ENCODE results near the gene PRELID1.

DNA sequence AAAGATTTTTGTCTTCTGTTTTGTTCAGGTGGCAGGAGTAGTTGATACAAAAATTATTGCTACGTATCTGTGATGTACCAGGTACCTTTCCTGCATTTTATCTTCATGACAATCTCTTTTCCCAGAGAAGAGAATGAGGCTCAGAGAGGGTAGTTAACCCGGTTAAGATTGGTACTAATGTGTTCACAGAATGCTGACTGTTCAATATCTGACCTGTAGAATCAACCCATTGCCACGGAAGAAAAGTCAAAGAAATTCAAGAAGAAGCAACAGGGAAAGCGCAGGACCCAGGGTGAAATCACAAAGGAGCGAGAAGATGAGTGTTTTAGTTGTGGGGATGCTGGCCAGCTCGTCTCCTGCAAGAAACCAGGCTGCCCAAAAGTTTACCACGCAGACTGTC is 11.9 kb upstream of the PRELID1 start:
- no peak for TF ChIP-seq POLR2A (IDR thresholded peaks at IDR 0.05)
- TF ChIP-seq, protein P1, sequence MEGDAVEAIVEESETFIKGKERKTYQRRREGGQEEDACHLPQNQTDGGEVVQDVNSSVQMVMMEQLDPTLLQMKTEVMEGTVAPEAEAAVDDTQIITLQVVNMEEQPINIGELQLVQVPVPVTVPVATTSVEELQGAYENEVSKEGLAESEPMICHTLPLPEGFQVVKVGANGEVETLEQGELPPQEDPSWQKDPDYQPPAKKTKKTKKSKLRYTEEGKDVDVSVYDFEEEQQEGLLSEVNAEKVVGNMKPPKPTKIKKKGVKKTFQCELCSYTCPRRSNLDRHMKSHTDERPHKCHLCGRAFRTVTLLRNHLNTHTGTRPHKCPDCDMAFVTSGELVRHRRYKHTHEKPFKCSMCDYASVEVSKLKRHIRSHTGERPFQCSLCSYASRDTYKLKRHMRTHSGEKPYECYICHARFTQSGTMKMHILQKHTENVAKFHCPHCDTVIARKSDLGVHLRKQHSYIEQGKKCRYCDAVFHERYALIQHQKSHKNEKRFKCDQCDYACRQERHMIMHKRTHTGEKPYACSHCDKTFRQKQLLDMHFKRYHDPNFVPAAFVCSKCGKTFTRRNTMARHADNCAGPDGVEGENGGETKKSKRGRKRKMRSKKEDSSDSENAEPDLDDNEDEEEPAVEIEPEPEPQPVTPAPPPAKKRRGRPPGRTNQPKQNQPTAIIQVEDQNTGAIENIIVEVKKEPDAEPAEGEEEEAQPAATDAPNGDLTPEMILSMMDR (IDR thresholded peaks at IDR 0.05), result no peak
